Gastroesophageal sphincter (tissue), 4 donors: ENCODE data around the gene SRI. TPM values are rescaled to one million over a fixed set of nuclear protein-coding genes. Genes with fewer than 3 reads are reported as not detected.
A peak's percentile ranks its signal among the peaks of the same experiment; 100 is the strongest.

Experiments
- ATAC-seq: fragments of 150-250 bp; one replicate; pipeline ENCODE4 v1.9.1; 2016; ENCODE audit warnings: mild to moderate bottlenecking, moderate library complexity
- H3K27ac ChIP-seq, 4 donors: fragments of 200-600 bp; sonication (generic) in 3 of 4; 1 replicate in 3 of 4; 2 replicates in 1 of 4; pipeline ENCODE4 v1.5.1; 2016 to 2019
- H3K27me3 ChIP-seq: fragments of 200-600 bp; sonication (generic); one replicate; pipeline ENCODE4 v1.5.1; 2019
- H3K36me3 ChIP-seq, 2 donors: fragments of 200-600 bp; sonication (generic); one replicate each; pipeline ENCODE4 v1.5.1; 2019; ENCODE audit warnings: control low read depth in 1 of 2
- H3K4me1 ChIP-seq, 3 donors: fragments of 200-600 bp; sonication (generic); 1 replicate in 2 of 3; 2 replicates in 1 of 3; pipeline ENCODE4 v1.5.1; 2016 to 2019; ENCODE audit warnings: control low read depth in 2 of 3
- H3K4me3 ChIP-seq, 2 donors: fragments of 200-600 bp; sonication (generic); one replicate each; pipeline ENCODE4 v1.5.1; 2019; ENCODE audit warnings: mild to moderate bottlenecking in 1 of 2, moderate library complexity in 1 of 2
- H3K9me3 ChIP-seq, 3 donors: fragments of 200-600 bp; sonication (generic); one replicate each; pipeline ENCODE4 v1.5.1; 2017 to 2019; ENCODE audit warnings: control low read depth in 2 of 3
- CTCF ChIP-seq, 4 experiments: fragments of 200-600 bp in 2 of 4; fragments of 450-650 bp in 2 of 4; sonication (generic) in 1 of 4; IDR thresholded peaks; one replicate each; pipeline ENCODE4 v1.5.1; 2017 to 2019; ENCODE audit warnings: antibody characterized with exemption in 4 of 4, mild to moderate bottlenecking in 2 of 4, moderate library complexity in 2 of 4
- EP300 ChIP-seq: sonication (generic); formaldehyde crosslinking; IDR thresholded peaks from one replicate; pipeline ENCODE4 v1.6.1; 2017; ENCODE audit warnings: antibody characterized with exemption, mild to moderate bottlenecking
- POLR2A ChIP-seq, 2 donors: fragments of 450-650 bp; IDR thresholded peaks; one replicate each; pipeline ENCODE4 v1.6.1; 2017; ENCODE audit warnings: antibody characterized with exemption in 2 of 2, mild to moderate bottlenecking in 2 of 2, moderate library complexity in 1 of 2
- POLR2AphosphoS5 ChIP-seq: sonication (generic); formaldehyde crosslinking; IDR thresholded peaks from one replicate; pipeline ENCODE4 v1.6.1; 2017; ENCODE audit warnings: antibody characterized with exemption
- WGBS, 2 donors: methylation state at CpG; one replicate each; pipeline ENCODE4 v1.1.5; 2018; ENCODE audit warnings: low coverage in 1 of 2; 5-methylcytosine and 5-hydroxymethylcytosine counted together
- total RNA-seq, 4 donors: library from RNA; depleted of rRNA; stranded (reverse); fragments of >200 nt; gene quantifications; one replicate each; pipeline ENCODE4 v1.1.0, GENCODE V29; 2016

SRI gene
- total RNA-seq, 4 donors from 2014 or later: 35.2 to 72.5 (median 63.2) TPM

GRCh38 chr7:88224601-88225275 lies 4.9 kb upstream of the SRI start:
- 49 to 67% methylated on average over 2 of the region's 2 CpGs for WGBS, 2 donors

GRCh38 chr7:88223265-88223664 lies 3.4 kb upstream of the SRI start:
- H3K9me3 ChIP-seq: no peaks in the 10 kb centered on the region
- H3K27ac ChIP-seq: no peak overlapping the region
- no peak for TF ChIP-seq POLR2AphosphoS5
- no peak for TF ChIP-seq POLR2A (IDR thresholded peaks at IDR 0.05)
- no peak for TF ChIP-seq CTCF (IDR thresholded peaks at IDR 0.05)
- TF ChIP-seq EP300: no peak
- no peaks in the 10 kb centered on the region for H3K36me3 ChIP-seq
- no peaks in the 10 kb centered on the region for H3K27me3 ChIP-seq
- peaks cover 0 to 23% (median 0%) of the 10 kb centered on the region in 3 donors for H3K4me1 ChIP-seq
- H3K4me3 ChIP-seq: no peak overlapping the region
- no peak for ATAC-seq
- 94 to 100% methylated on average over 2 of the region's 2 CpGs for WGBS, 2 donors

More at GRCh38 chr7:88224601-88225275, 4.9 kb upstream of the SRI start:
- no peak for ATAC-seq
- Histone ChIP-seq H3K27ac (no peak overlapping the region), H3K4me3 (no peak overlapping the region), H3K27me3 (no peaks in the 10 kb centered on the region), H3K4me1 (peaks cover 0 to 13% (median 0%) of the 10 kb centered on the region in 3 donors), H3K9me3 (peaks cover 0 to 11% (median 0%) of the 10 kb centered on the region in 3 donors), H3K36me3 (no peaks in the 10 kb centered on the region)
- TF ChIP-seq POLR2AphosphoS5 (no peak), EP300 (no peak), CTCF (IDR thresholded peaks at IDR 0.05) (no peak), POLR2A (IDR thresholded peaks at IDR 0.05) (no peak)

- peak overlapping the region; percentile 76 to 84 for H3K4me3 ChIP-seq
- no peaks in the 10 kb centered on the region for H3K27me3 ChIP-seq
- peaks cover 0 to 44% (median 3%) of the 10 kb centered on the region in 3 donors for H3K4me1 ChIP-seq
- WGBS, 2 donors: 2 to 3% methylated on average over 13 to 27 of the region's 27 CpGs
- peak overlapping the region in 3 of 4 donors; percentile 88 to 90 (median 89) for H3K27ac ChIP-seq
- no peaks in the 10 kb centered on the region for H3K9me3 ChIP-seq
- H3K36me3 ChIP-seq: peaks cover 0 to 32% of the 10 kb centered on the region in 2 donors
- no peak for TF ChIP-seq CTCF (IDR thresholded peaks at IDR 0.05)
- TF ChIP-seq POLR2AphosphoS5: no peak
- TF ChIP-seq POLR2A (IDR thresholded peaks at IDR 0.05): no peak
- no peak for TF ChIP-seq EP300
- peak; percentile 23 for ATAC-seq
Measured at GRCh38 chr7:88218836-88219605, 817 bp downstream of the SRI start.

- no peak for ATAC-seq
- Histone ChIP-seq H3K9me3 (no peaks in the 10 kb centered on the region), H3K36me3 (peaks cover 1 to 38% of the 10 kb centered on the region in 2 donors), H3K27me3 (no peaks in the 10 kb centered on the region), H3K4me3 (peak overlapping the region; percentile 76 to 84), H3K27ac (peak overlapping the region in 2 of 4 donors; percentile 88 to 90), H3K4me1 (peaks cover 0 to 44% (median 3%) of the 10 kb centered on the region in 3 donors)
- 42 to 59% methylated on average over 5 of the region's 5 CpGs for WGBS, 2 donors
- TF ChIP-seq CTCF (IDR thresholded peaks at IDR 0.05) (no peak), EP300 (no peak), POLR2A (IDR thresholded peaks at IDR 0.05) (no peak), POLR2AphosphoS5 (no peak)
Measured at GRCh38 chr7:88218429-88218745, 1.5 kb downstream of the SRI start.
